CD14-positive monocyte (primary cell): Measurements from ENCODE around the gene SPEN. TPM values are rescaled to one million over a fixed set of nuclear protein-coding genes. Genes with fewer than 3 reads are reported as not detected.

Experiments
- DNase-seq, 3 donors: peaks; one replicate each; pipeline ENCODE4 v3.0.0-alpha.2; 2011 to 2022
- H2AFZ ChIP-seq: 2 replicates; pipeline ENCODE4 v1.6.0; 2012; ENCODE audit warnings: mild to moderate bottlenecking, low read depth, low read length, inconsistent platforms; ENCODE audit not compliant: insufficient read depth, poor library complexity, severe bottlenecking
- H3K27ac ChIP-seq, 2 donors: 1 replicate in 1 of 2; 2 replicates in 1 of 2; pipeline ENCODE4 v1.5.1; 2012 to 2013; ENCODE audit warnings: low read length in 2 of 2, control low read depth in 1 of 2, inconsistent platforms in 1 of 2, low read depth in 1 of 2, mild to moderate bottlenecking in 1 of 2
- H3K27me3 ChIP-seq, 2 donors: one replicate each; pipeline versions ENCODE4 v1.6.0 to v1.6.1; 2011 to 2013; ENCODE audit warnings: low read length in 2 of 2; ENCODE audit not compliant: control insufficient read depth in 2 of 2, insufficient read depth in 2 of 2
- H3K36me3 ChIP-seq, 2 donors: replicated peaks in 1 of 2; 1 replicate in 1 of 2; 2 replicates in 1 of 2; pipeline versions ENCODE4 v1.5.1 to v1.6.1; 2012 to 2013; ENCODE audit warnings: low read length in 2 of 2, control low read depth in 1 of 2, inconsistent platforms in 1 of 2, mild to moderate bottlenecking in 1 of 2; ENCODE audit not compliant: insufficient read depth in 2 of 2, control insufficient read depth in 1 of 2
- H3K4me1 ChIP-seq, 2 donors: 1 replicate in 1 of 2; 2 replicates in 1 of 2; pipeline versions ENCODE4 v1.5.1 to v1.6.1; 2012 to 2013; ENCODE audit warnings: low read length in 2 of 2, control low read depth in 1 of 2, inconsistent platforms in 1 of 2, mild to moderate bottlenecking in 1 of 2, moderate library complexity in 1 of 2; ENCODE audit not compliant: insufficient read depth in 2 of 2, control insufficient read depth in 1 of 2
- H3K4me2 ChIP-seq: replicated peaks from 2 replicates; pipeline ENCODE3; 2012; ENCODE audit warnings: low read length, moderate library complexity, mild to moderate bottlenecking; ENCODE audit not compliant: poor library complexity, severe bottlenecking; ENCODE audit errors: extremely low read depth
- H3K4me3 ChIP-seq, 3 experiments: fragments of 200-600 bp in 1 of 3; sonication (generic) in 1 of 3; replicated peaks in 1 of 3; 1 replicate in 2 of 3; 2 replicates in 1 of 3; pipeline ENCODE4 v1.5.1; 2011 to 2013; ENCODE audit warnings: low read length in 3 of 3, mild to moderate bottlenecking in 3 of 3, control low read depth in 2 of 3, low read depth in 2 of 3, inconsistent platforms in 1 of 3, moderate library complexity in 1 of 3
- H3K79me2 ChIP-seq: 2 replicates; pipeline ENCODE4 v1.6.0; 2012; ENCODE audit warnings: mild to moderate bottlenecking, control low read depth, inconsistent platforms, low read length, moderate library complexity; ENCODE audit not compliant: insufficient read depth
- H3K9ac ChIP-seq: 2 replicates; pipeline ENCODE4 v1.6.0; 2017; ENCODE audit warnings: low read length, mild to moderate bottlenecking; ENCODE audit not compliant: insufficient read depth, poor library complexity, severe bottlenecking
- H3K9me3 ChIP-seq, 2 donors: replicated peaks in 1 of 2; 1 replicate in 1 of 2; 2 replicates in 1 of 2; pipeline versions ENCODE4 v1.5.1 to v1.6.1; 2012 to 2013; ENCODE audit warnings: low read length in 2 of 2, control low read depth in 1 of 2; ENCODE audit not compliant: control insufficient read depth in 1 of 2, insufficient read depth in 1 of 2
- H4K20me1 ChIP-seq: 2 replicates; pipeline ENCODE4 v1.6.0; 2012; ENCODE audit warnings: mild to moderate bottlenecking, low read length, control low read depth, moderate library complexity; ENCODE audit not compliant: insufficient read depth
- H3K27ac Mint-ChIP-seq, 7 donors: one replicate each; pipeline ENCODE4 v1.8.0; 2020; ENCODE audit warnings: mild to moderate bottlenecking in 7 of 7, mixed read lengths in 7 of 7, moderate library complexity in 6 of 7, inconsistent platforms in 2 of 7
- H3K27me3 Mint-ChIP-seq, 3 donors: one replicate each; pipeline ENCODE4 v1.8.0; 2021 to 2022; ENCODE audit warnings: low read depth in 3 of 3, mild to moderate bottlenecking in 3 of 3, mixed read lengths in 3 of 3, moderate library complexity in 3 of 3, inconsistent platforms in 1 of 3
- H3K36me3 Mint-ChIP-seq, 2 donors: one replicate each; pipeline ENCODE4 v1.8.0; 2020; ENCODE audit warnings: mixed read lengths in 2 of 2, inconsistent platforms in 1 of 2, mild to moderate bottlenecking in 1 of 2
- H3K4me1 Mint-ChIP-seq: one replicate; pipeline ENCODE4 v1.8.0; 2020; ENCODE audit warnings: mild to moderate bottlenecking, mixed read lengths
- H3K4me3 Mint-ChIP-seq, 2 donors: one replicate each; pipeline ENCODE4 v1.8.0; 2020; ENCODE audit warnings: mild to moderate bottlenecking in 2 of 2, mixed read lengths in 2 of 2, moderate library complexity in 1 of 2
- H3K9me3 Mint-ChIP-seq, 7 donors: one replicate each; pipeline ENCODE4 v1.8.0; 2020 to 2022; ENCODE audit warnings: mixed read lengths in 7 of 7, mild to moderate bottlenecking in 6 of 7, moderate library complexity in 6 of 7, inconsistent platforms in 2 of 7
- WGBS: methylation state at CpG from one replicate; pipeline ENCODE4 v1.1.5; 2013; ENCODE audit warnings: missing lambda C conversion rate; ENCODE audit not compliant: insufficient coverage; 5-methylcytosine and 5-hydroxymethylcytosine counted together
- intact Hi-C, 2 donors: fragments of 100-400 bp; cut with micrococcal nuclease; formaldehyde crosslinking; loops; one replicate each; pipeline versions ENCODE4 v1.15.0 to v1.15.1; 2023
- polyA plus RNA-seq, 3 donors: library from polyadenylated mRNA; depleted of rRNA in 1 of 3; unstranded in 2 of 3; stranded (reverse) in 1 of 3; fragments of 300-500 nt in 2 of 3; fragments of >200 nt in 1 of 3; fragmentation: Illumina TruSeq in 2 of 3; gene quantifications; 1 replicate in 2 of 3; 2 replicates in 1 of 3; pipeline ENCODE4 v1.2.3, GENCODE V29; 2012 to 2021
- TF ChIP-seq, protein P1 (sequence below): fragments of 200-600 bp; IDR thresholded peaks from one replicate; pipeline ENCODE4 v1.8.0; 2022; ENCODE audit warnings: antibody characterized with exemption, mild to moderate bottlenecking

The SPEN gene
- polyA plus RNA-seq, 3 donors = 3.1 to 30.9 (median 6.1) TPM

DNA sequence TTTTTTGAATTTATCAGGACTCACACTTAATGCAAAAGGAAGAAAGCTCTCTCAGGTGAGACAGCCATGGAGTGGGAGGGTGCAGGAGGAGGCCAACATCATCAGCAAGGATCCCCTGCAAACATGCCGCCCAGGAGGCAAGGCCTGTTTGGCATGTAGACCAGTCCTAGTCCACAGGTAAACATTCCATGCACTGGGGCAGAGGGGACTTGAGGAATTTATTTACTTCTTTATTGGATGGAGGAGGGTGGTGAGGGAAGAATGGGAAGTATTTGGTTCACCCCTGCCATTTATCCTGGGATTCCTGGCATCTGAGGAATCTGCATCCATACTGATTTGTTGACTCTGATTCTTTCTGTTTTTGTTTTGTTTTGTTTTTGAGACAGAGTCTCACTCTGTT lies 38.6 kb upstream of the SPEN start:
- intact Hi-C loops = no loop called here
- Mint-ChIP-seq H3K4me3 (no peak overlapping the region), H3K9me3 (peaks cover 0 to 1% (median 0%) of the 10 kb centered on the region in 7 donors), H3K27me3 (peaks cover 10 to 15% (median 12%) of the 10 kb centered on the region in 3 donors), H3K36me3 (no peaks in the 10 kb centered on the region), H3K27ac (no peak overlapping the region), H3K4me1 (no peaks in the 10 kb centered on the region)
- TF ChIP-seq, protein P1, sequence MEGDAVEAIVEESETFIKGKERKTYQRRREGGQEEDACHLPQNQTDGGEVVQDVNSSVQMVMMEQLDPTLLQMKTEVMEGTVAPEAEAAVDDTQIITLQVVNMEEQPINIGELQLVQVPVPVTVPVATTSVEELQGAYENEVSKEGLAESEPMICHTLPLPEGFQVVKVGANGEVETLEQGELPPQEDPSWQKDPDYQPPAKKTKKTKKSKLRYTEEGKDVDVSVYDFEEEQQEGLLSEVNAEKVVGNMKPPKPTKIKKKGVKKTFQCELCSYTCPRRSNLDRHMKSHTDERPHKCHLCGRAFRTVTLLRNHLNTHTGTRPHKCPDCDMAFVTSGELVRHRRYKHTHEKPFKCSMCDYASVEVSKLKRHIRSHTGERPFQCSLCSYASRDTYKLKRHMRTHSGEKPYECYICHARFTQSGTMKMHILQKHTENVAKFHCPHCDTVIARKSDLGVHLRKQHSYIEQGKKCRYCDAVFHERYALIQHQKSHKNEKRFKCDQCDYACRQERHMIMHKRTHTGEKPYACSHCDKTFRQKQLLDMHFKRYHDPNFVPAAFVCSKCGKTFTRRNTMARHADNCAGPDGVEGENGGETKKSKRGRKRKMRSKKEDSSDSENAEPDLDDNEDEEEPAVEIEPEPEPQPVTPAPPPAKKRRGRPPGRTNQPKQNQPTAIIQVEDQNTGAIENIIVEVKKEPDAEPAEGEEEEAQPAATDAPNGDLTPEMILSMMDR = no peak
- no peaks in the 10 kb centered on the region for H3K79me2 ChIP-seq
- no peak overlapping the region for H3K4me3 ChIP-seq
- no peak overlapping the region for H3K4me2 ChIP-seq
- H3K27me3 ChIP-seq = no peaks in the 10 kb centered on the region
- no CpG with 5 or more reads among the region's 1 CpG for WGBS
- H3K9me3 ChIP-seq = no peaks in the 10 kb centered on the region
- no peak overlapping the region for H3K9ac ChIP-seq
- H3K4me1 ChIP-seq = no peaks in the 10 kb centered on the region
- no peak for DNase-seq
- H3K27ac ChIP-seq = no peak overlapping the region
- no peak overlapping the region for H2AFZ ChIP-seq
- H3K36me3 ChIP-seq = no peaks in the 10 kb centered on the region
- H4K20me1 ChIP-seq = no peaks in the 10 kb centered on the region

DNA sequence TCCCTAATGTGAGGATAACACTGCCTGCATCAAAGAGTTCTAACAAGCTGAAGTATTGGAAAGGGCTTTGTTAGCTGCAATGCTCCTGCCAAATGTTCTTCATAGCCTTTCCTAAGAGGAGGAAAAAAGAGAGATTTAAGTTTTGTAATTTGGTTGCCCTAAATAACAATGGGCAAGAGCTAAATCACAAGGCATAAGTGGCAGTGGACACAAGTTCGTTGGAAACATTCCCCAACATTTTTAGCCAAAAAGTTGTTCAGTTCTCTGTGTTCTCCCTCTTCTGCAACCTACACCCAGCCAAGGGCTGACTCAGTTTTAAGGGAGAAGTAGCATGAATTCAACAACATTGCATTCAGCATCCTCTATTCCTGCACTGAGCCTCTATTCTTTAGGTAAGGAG lies 37.4 kb upstream of the SPEN start:
- 86% methylated on average over 1 of the region's 1 CpG for whole genome bisulfite sequencing
- Histone ChIP-seq H3K27ac (no peak overlapping the region), H3K9ac (no peak overlapping the region), H3K79me2 (no peaks in the 10 kb centered on the region), H2AFZ (no peak overlapping the region), H3K4me2 (no peak overlapping the region), H3K9me3 (no peaks in the 10 kb centered on the region), H3K36me3 (no peaks in the 10 kb centered on the region), H3K4me3 (no peak overlapping the region), H3K27me3 (no peaks in the 10 kb centered on the region), H4K20me1 (no peaks in the 10 kb centered on the region), H3K4me1 (no peaks in the 10 kb centered on the region)
- peaks cover 0 to 1% (median 0%) of the 10 kb centered on the region in 7 donors for H3K9me3 Mint-ChIP-seq
- TF ChIP-seq, protein P1 = no peak
- H3K4me1 Mint-ChIP-seq = no peaks in the 10 kb centered on the region
- H3K27ac Mint-ChIP-seq = no peak overlapping the region
- no peak overlapping the region for H3K4me3 Mint-ChIP-seq
- H3K36me3 Mint-ChIP-seq = no peaks in the 10 kb centered on the region
- DNase-seq = no peak
- peaks cover 4 to 12% (median 8%) of the 10 kb centered on the region in 3 donors for H3K27me3 Mint-ChIP-seq
- intact Hi-C loops = no loop called here
